HG03520 (cell line): ENCODE data around the gene GLRA1.
"Not testable (repeated sequence)": the region's sequence is repeated elsewhere in the genome, so short reads cannot be mapped to it uniquely, and the experiment has no call there.

Experiments
- ATAC-seq: cut with Tn5 transposase; IDR thresholded peaks from one replicate; pipeline ENCODE4 v1.9.1; 2021; ENCODE audit warnings: mild to moderate bottlenecking, moderate library complexity; ENCODE audit not compliant: unreplicated experiment

GLRA1 gene

GRCh38 chr5:151886546-151887275 lies 37.9 kb downstream of the GLRA1 start:
- no peak for ATAC-seq

GRCh38 chr5:151885138-151885908 lies 39.3 kb downstream of the GLRA1 start:
- ATAC-seq, result no peak

GRCh38 chr5:151881621-151882225 lies 42.9 kb downstream of the GLRA1 start:
- ATAC-seq, result no peak

GRCh38 chr5:151880324-151880723 lies 44.3 kb downstream of the GLRA1 start:
- ATAC-seq, result no peak

- no peak for ATAC-seq
These were observed 51.0 kb downstream of the GLRA1 start for GRCh38 chr5:151873701-151874100.

GRCh38 chr5:151872701-151873100 lies 52.0 kb downstream of the GLRA1 start:
- ATAC-seq, result no peak

- ATAC-seq, result no peak
These were observed 53.8 kb downstream of the GLRA1 start for GRCh38 chr5:151870820-151871219.

- ATAC-seq, result no peak
These were observed 54.4 kb downstream of the GLRA1 start for GRCh38 chr5:151870271-151870670.

- no peak for ATAC-seq
These were observed 54.8 kb downstream of the GLRA1 start for GRCh38 chr5:151869843-151870242.

- ATAC-seq, result peak; percentile 56
These were observed 56.2 kb downstream of the GLRA1 start for GRCh38 chr5:151868451-151868850.

GRCh38 chr5:151864061-151864748 lies 60.4 kb downstream of the GLRA1 start:
- ATAC-seq, result no peak

- ATAC-seq, result no peak
These were observed 61.1 kb downstream of the GLRA1 start for GRCh38 chr5:151863566-151863965.

GRCh38 chr5:151862811-151863472 lies 61.7 kb downstream of the GLRA1 start:
- peak; percentile 69 for ATAC-seq

GRCh38 chr5:151860867-151861266 lies 63.8 kb downstream of the GLRA1 start:
- not testable (repeated sequence) for ATAC-seq

- no peak for ATAC-seq
These were observed 67.8 kb downstream of the GLRA1 start for GRCh38 chr5:151856861-151857260.

GRCh38 chr5:151855701-151856100 lies 69.0 kb downstream of the GLRA1 start:
- ATAC-seq, result no peak

- ATAC-seq, result no peak
These were observed 76.8 kb downstream of the GLRA1 start for GRCh38 chr5:151847871-151848270.

GRCh38 chr5:151846765-151847164 lies 77.9 kb downstream of the GLRA1 start:
- ATAC-seq, result no peak

- ATAC-seq, result not testable (repeated sequence)
These were observed 91.8 kb downstream of the GLRA1 start for GRCh38 chr5:151832843-151833242.

GRCh38 chr5:151829370-151829769 lies 95.3 kb downstream of the GLRA1 start:
- ATAC-seq, result no peak

GRCh38 chr5:151825445-151825844 lies 99.2 kb downstream of the GLRA1 start:
- peak; percentile 71 for ATAC-seq
